RWPE1 (cell line): Measurements from ENCODE around the gene SLC25A46.
"Not testable (repeated sequence)": the region's sequence is repeated elsewhere in the genome, so short reads cannot be mapped to it uniquely, and the experiment has no call there.

ENCODE experiments used
- CTCF ChIA-PET: fragments of 350-600 bp; sonication (Branson Sonifier 250); formaldehyde crosslinking; extraction: SDS; loops from one replicate; lab custom pipeline; 2021; lab: Yijun Ruan, JAX
- POLR2A ChIA-PET: fragments of 400-600 bp; formaldehyde crosslinking; extraction: SDS; loops from one replicate; lab custom pipeline; 2020; ENCODE audit warnings: antibody characterized with exemption; ENCODE audit not compliant: low non-redundant PET; lab: Yijun Ruan, JAX
- DNase-seq: peaks from one replicate; pipeline ENCODE4 v3.0.0; 2012; ENCODE audit warnings: low spot score
- H3K27ac ChIP-seq: fragments of 450-650 bp; 2 replicates; pipeline ENCODE4 v1.5.1; 2017
- CTCF ChIP-seq: fragments of 450-650 bp; conservative IDR thresholded peaks from 2 replicates; pipeline ENCODE4 v1.5.1; 2017; ENCODE audit warnings: low read depth, mild to moderate bottlenecking

The SLC25A46 gene

GRCh38 chr5:110738812-110739651 is at the start of gene SLC25A46:
Gene SLC25A46, plus strand, starts transcription at chr5:110739007. Its CDS starts 113 bp downstream, at chr5:110739120.
- POLR2A ChIA-PET, result interaction anchor here (0.7 kb wide), 1 partner anchor 1049 kb away, joined by 3 read pairs; no protein-coding TSS in a partner anchor
- H3K27ac ChIP-seq, result peak within 1 kb of the TSS; percentile 87
- CTCF ChIA-PET, result interaction anchor here (0.6 to 0.7 kb wide), 3 partner anchors 9 to 326 kb away, joined by 3 to 4 read pairs (median 3); no protein-coding TSS in a partner anchor
- peak; percentile 92 for DNase-seq
- no peak for TF ChIP-seq CTCF

GRCh38 chr5:110690587-110690986 is 48.2 kb upstream of the SLC25A46 start:
- DNase-seq, H3K27ac ChIP-seq, CTCF ChIA-PET, POLR2A ChIA-PET: not testable (repeated sequence)

GRCh38 chr5:110692669-110693068 is 46.1 kb upstream of the SLC25A46 start:
- POLR2A ChIA-PET, H3K27ac ChIP-seq, DNase-seq: not testable (repeated sequence)
- CTCF ChIA-PET, result interaction anchor here (0.7 kb wide), 1 partner anchor 672 kb away, joined by 4 read pairs; no protein-coding TSS in a partner anchor

GRCh38 chr5:110702300-110702699 is 36.5 kb upstream of the SLC25A46 start:
- ChIA-PET POLR2A (no interaction called here), CTCF (interaction anchor here (0.7 kb wide), 2 partner anchors 1550 to 1732 kb away, joined by 3 to 4 read pairs; no protein-coding TSS in a partner anchor)
- no peak overlapping the region for H3K27ac ChIP-seq
- no peak for DNase-seq
- TF ChIP-seq CTCF, result no peak

GRCh38 chr5:110702704-110703103 is 36.1 kb upstream of the SLC25A46 start:
- no peak for DNase-seq
- TF ChIP-seq CTCF, result no peak
- ChIA-PET POLR2A (no interaction called here), CTCF (interaction anchor here (0.9 kb wide), 1 partner anchor 16 kb away, joined by 3 read pairs; no protein-coding TSS in a partner anchor)
- H3K27ac ChIP-seq, result no peak overlapping the region

GRCh38 chr5:110703481-110703880 is 35.3 kb upstream of the SLC25A46 start:
- no peak for TF ChIP-seq CTCF
- H3K27ac ChIP-seq, result no peak overlapping the region
- ChIA-PET POLR2A (no interaction called here), CTCF (interaction anchor here (0.9 kb wide), 1 partner anchor 15 kb away, joined by 3 read pairs; no protein-coding TSS in a partner anchor)
- no peak for DNase-seq

- DNase-seq, result no peak
- no peak overlapping the region for H3K27ac ChIP-seq
- TF ChIP-seq CTCF, result no peak
- ChIA-PET CTCF (no interaction called here), POLR2A (no interaction called here)
Observed at GRCh38 chr5:110705349-110705748, 33.5 kb upstream of the SLC25A46 start.
